HG03039 (cell line): Measurements from ENCODE around the gene FAM135A.
"Not testable (repeated sequence)": the region's sequence is repeated elsewhere in the genome, so short reads cannot be mapped to it uniquely, and the experiment has no call there.

ENCODE experiments used
- ATAC-seq: cut with Tn5 transposase; IDR thresholded peaks from one replicate; pipeline ENCODE4 v1.9.1; 2021; ENCODE audit warnings: mild to moderate bottlenecking, moderate library complexity; ENCODE audit not compliant: unreplicated experiment

The FAM135A gene

DNA sequence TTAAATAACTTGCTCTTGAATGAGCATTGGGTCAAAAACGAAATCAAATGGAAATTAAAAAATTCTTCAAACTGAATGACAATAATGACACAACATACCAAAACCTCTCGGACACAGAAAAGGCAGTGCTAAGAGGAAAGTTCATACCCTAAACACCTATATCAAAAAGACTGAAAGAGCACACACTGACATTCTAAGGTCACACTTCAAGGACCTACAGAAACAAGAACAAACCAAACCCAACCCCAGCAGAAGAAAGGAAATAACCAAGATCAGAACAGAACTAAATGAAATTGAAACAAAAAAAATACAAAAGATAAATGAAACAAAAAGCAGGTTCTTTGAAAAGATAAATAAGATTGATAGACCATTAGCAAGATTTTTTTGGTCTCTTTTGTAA, 194.1 kb downstream of the FAM135A start:
- ATAC-seq = not testable (repeated sequence)

- not testable (repeated sequence) for ATAC-seq
These were observed 195.9 kb downstream of the FAM135A start for GRCh38 chr6:70609181-70609580.
